Adrenal gland (tissue), 5 donors: Measurements from ENCODE around the gene RMI2.

ENCODE experiments used
- CTCF ChIP-seq, 6 experiments: fragments of 450-650 bp in 4 of 6; fragments of 200-600 bp in 2 of 6; sonication (generic) in 1 of 6; IDR thresholded peaks; 1 replicate in 5 of 6; 2 replicates in 1 of 6; pipeline versions ENCODE4 v1.5.1 to v1.8.0; 2016 to 2021; ENCODE audit warnings: antibody characterized with exemption in 6 of 6, mild to moderate bottlenecking in 2 of 6, moderate library complexity in 1 of 6
- POLR2A ChIP-seq, 2 donors: fragments of 450-650 bp; IDR thresholded peaks; one replicate each; pipeline ENCODE4 v1.6.1; 2017; ENCODE audit warnings: antibody characterized with exemption in 2 of 2, mild to moderate bottlenecking in 2 of 2, moderate library complexity in 1 of 2
- donor health status: DM: no; HTN: no; CAD: no.

GRCh38 chr16:11367483-11367906, 22.2 kb downstream of the RMI2 start:
- TF ChIP-seq POLR2A (IDR thresholded peaks at IDR 0.05) (no peak), CTCF (IDR thresholded peaks at IDR 0.05) (no peak)
